ENCODE measurements around the gene COL26A1.
"Not testable (repeated sequence)": the region's sequence is repeated elsewhere in the genome, so short reads cannot be mapped to it uniquely, and the experiment has no call there.

The COL26A1 gene

DNA sequence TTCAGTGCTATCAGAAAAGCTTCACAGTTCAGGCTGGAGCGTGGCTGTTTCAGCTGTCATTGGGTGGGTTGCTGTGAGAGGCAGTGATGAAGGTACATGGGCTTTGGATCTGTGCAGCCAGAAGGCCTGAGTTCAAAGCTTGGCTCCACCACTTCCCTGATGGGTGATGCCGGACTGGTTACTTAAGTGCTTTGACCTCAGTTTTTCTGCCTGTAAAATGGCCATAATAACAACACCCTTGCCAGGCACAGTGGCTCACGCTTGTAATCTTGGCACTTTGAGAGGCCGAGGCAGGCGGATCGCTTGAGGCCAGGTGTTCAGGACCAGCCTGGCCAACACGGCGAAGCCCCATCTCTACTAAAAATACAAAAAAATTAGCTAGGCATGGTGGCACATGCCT, 30.6 kb upstream of the COL26A1 start:
- H3K4me3 ChIP-seq (ENCODE audit: low read depth, low read length), result no peak overlapping the region
- in situ Hi-C loops (cut with HindIII; ENCODE audit: low sequenced_read_pairs), result no loop called here
- no peak for TF ChIP-seq CTCF (IDR thresholded peaks at IDR 0.05; ENCODE audit: low read depth, low read length, missing control alignments)
- no peak for DNase-seq (ENCODE audit: low read depth)

- no peak overlapping the region for H3K4me3 ChIP-seq (ENCODE audit: low read depth, low read length)
- no peak for DNase-seq (ENCODE audit: low read depth)
- no peak for TF ChIP-seq CTCF (IDR thresholded peaks at IDR 0.05; ENCODE audit: low read depth, low read length, missing control alignments)
- in situ Hi-C loops (cut with HindIII; ENCODE audit: low sequenced_read_pairs), result no loop called here
Observed at GRCh38 chr7:101333912-101334311, 28.8 kb upstream of the COL26A1 start.

DNA sequence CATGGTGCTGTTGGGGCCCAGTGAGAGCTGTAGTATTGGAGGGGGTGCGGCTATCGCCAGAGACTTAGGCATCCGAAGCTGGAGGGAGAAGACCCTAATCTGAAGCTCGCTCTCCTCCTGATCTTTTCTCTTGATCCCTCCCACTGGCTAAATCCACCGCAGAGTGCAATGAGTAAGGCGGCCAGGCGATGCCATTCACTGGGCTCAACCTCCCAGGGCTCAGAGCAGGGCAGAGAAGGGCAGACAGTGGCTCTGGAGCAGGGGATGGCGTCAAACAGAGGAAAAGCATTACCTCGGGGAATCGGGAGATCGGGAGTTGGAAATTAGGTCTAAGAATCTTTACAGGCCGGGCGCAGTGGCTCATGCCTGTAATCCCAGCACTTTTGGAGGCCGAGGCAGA, 22.3 kb upstream of the COL26A1 start:
- no peak overlapping the region for H3K4me3 ChIP-seq (ENCODE audit: low read depth, low read length)
- TF ChIP-seq CTCF (IDR thresholded peaks at IDR 0.05; ENCODE audit: low read depth, low read length, missing control alignments), result no peak
- no peak for DNase-seq (ENCODE audit: low read depth)
- in situ Hi-C loops (cut with HindIII; ENCODE audit: low sequenced_read_pairs), result no loop called here

DNA sequence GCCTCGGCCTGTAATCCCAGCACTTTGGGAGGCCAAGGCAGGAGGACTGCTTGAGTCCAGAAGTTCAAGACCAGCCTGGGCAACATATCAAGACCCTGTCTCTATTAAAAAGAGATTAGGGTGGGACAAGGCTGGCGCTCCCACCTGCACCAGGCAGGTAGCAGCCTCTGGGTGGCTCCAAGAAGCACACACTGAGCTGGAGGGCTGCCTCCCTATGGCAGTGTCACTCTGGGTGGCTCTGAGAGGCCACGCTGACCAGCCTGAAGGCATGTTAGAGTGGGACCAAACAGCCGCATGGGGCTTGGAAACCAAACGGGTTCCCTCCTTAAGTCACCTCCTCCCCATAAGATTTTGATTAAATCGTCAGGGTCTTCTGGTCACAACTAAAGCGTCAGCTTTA, 19.8 kb upstream of the COL26A1 start:
- in situ Hi-C loops (cut with HindIII; ENCODE audit: low sequenced_read_pairs), result no loop called here
- DNase-seq (ENCODE audit: low read depth), result no peak
- no peak overlapping the region for H3K4me3 ChIP-seq (ENCODE audit: low read depth, low read length)
- no peak for TF ChIP-seq CTCF (IDR thresholded peaks at IDR 0.05; ENCODE audit: low read depth, low read length, missing control alignments)

- no peak overlapping the region for H3K4me3 ChIP-seq (ENCODE audit: low read depth, low read length)
- TF ChIP-seq CTCF (IDR thresholded peaks at IDR 0.05; ENCODE audit: low read depth, low read length, missing control alignments), result no peak
- no peak for DNase-seq (ENCODE audit: low read depth)
- in situ Hi-C loops (cut with HindIII; ENCODE audit: low sequenced_read_pairs), result no loop called here
Observed at GRCh38 chr7:101347477-101347876, 15.2 kb upstream of the COL26A1 start.

- DNase-seq (ENCODE audit: low read depth); in situ Hi-C loops (cut with HindIII; ENCODE audit: low sequenced_read_pairs); H3K4me3 ChIP-seq (ENCODE audit: low read depth, low read length): not testable (repeated sequence)
Observed at GRCh38 chr7:101348456-101349067, 14.1 kb upstream of the COL26A1 start.

DNA sequence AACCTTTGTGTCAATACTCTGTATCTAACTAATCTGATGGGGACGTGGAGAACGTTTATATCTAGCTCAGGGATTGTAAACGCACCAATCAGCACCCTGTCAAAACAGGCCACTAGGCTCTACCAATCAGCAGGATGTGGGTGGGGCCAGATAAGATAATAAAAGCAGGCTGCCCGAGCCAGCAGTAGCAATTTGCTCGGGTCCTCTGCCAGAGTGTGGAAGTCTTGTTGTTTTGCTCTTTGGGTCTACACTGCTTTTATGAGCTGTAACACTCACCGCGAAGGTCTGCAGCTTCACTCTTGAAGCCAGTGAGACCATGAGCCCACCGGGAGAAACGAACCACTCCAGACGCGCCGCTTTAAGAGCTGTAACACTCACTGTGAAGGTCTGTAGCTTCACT, 13.4 kb upstream of the COL26A1 start:
- H3K4me3 ChIP-seq (ENCODE audit: low read depth, low read length); in situ Hi-C loops (cut with HindIII; ENCODE audit: low sequenced_read_pairs); DNase-seq (ENCODE audit: low read depth): not testable (repeated sequence)

GRCh38 chr7:101352920-101353308, 9.8 kb upstream of the COL26A1 start:
- no peak for DNase-seq (ENCODE audit: low read depth)
- no peak for TF ChIP-seq CTCF (IDR thresholded peaks at IDR 0.05; ENCODE audit: low read depth, low read length, missing control alignments)
- H3K4me3 ChIP-seq (ENCODE audit: low read depth, low read length), result no peak overlapping the region
- in situ Hi-C loops (cut with HindIII; ENCODE audit: low sequenced_read_pairs), result no loop called here

Data from astrocyte of the cerebellum (primary cell).